Measurements from ENCODE around the gene ATG9B. TPM values are rescaled to one million over a fixed set of nuclear protein-coding genes. Genes with fewer than 3 reads are reported as not detected.

Gene ATG9B
- total and polyA plus RNA-seq, 2 experiments from 2014 or later, result 0.80 to 2.4 TPM

DNA sequence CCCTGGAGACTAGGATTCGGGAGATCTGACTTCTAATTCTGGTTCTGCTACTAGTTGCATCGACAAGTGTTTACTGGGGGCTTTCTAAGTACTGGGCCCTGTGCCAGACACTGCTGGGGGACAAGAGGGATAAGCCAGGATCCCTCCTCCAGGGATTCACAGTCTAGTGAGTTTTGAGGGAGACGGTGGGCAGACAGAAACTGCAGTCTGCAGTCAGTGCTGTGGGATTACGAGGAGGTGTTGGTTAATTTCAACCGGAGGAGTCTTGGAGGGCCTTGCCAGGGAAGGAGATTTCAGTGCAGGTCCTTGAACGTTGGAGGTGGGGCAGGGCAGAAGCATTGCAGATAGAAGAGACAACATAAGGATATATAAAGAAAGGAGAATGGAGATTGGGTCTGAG is 42.6 kb downstream of the ATG9B start:
- Histone ChIP-seq H3K79me2 (no peaks in the 10 kb centered on the region), H3K4me1 (ENCODE audit: insufficient read depth) (peaks cover 24% of the 10 kb centered on the region), H3K4me3 (no peak overlapping the region), H3K27ac (no peak overlapping the region), H2AFZ (no peak overlapping the region), H3K27me3 (peaks cover 31% of the 10 kb centered on the region), H3K9me3 (ENCODE audit: low read depth) (no peaks in the 10 kb centered on the region), H3K9me2 (replicated peaks; ENCODE audit: insufficient read depth) (no peaks in the 10 kb centered on the region), H3K4me2 (no peak overlapping the region), H3K36me3 (replicated peaks; ENCODE audit: insufficient read depth, low read depth) (no peaks in the 10 kb centered on the region), H4K20me1 (ENCODE audit: insufficient read depth, poor library complexity, severe bottlenecking) (no peaks in the 10 kb centered on the region)
- no peak for DNase-seq (ENCODE audit: low spot score)
- 72% methylated on average over 6 of the region's 6 CpGs for WGBS (ENCODE audit: low lambda C conversion rate, missing lambda C conversion rate)
- TF ChIP-seq EZH2 (IDR thresholded peaks at IDR 0.05; ENCODE audit: borderline replicate concordance) (no peak), EZH2phosphoT487 (IDR thresholded peaks at IDR 0.05; ENCODE audit: low read depth, severe bottlenecking, unreplicated experiment) (no peak)
- TF ChIP-seq, protein P1, sequence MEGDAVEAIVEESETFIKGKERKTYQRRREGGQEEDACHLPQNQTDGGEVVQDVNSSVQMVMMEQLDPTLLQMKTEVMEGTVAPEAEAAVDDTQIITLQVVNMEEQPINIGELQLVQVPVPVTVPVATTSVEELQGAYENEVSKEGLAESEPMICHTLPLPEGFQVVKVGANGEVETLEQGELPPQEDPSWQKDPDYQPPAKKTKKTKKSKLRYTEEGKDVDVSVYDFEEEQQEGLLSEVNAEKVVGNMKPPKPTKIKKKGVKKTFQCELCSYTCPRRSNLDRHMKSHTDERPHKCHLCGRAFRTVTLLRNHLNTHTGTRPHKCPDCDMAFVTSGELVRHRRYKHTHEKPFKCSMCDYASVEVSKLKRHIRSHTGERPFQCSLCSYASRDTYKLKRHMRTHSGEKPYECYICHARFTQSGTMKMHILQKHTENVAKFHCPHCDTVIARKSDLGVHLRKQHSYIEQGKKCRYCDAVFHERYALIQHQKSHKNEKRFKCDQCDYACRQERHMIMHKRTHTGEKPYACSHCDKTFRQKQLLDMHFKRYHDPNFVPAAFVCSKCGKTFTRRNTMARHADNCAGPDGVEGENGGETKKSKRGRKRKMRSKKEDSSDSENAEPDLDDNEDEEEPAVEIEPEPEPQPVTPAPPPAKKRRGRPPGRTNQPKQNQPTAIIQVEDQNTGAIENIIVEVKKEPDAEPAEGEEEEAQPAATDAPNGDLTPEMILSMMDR (IDR thresholded peaks at IDR 0.05; ENCODE audit: poor library complexity), result no peak

DNA sequence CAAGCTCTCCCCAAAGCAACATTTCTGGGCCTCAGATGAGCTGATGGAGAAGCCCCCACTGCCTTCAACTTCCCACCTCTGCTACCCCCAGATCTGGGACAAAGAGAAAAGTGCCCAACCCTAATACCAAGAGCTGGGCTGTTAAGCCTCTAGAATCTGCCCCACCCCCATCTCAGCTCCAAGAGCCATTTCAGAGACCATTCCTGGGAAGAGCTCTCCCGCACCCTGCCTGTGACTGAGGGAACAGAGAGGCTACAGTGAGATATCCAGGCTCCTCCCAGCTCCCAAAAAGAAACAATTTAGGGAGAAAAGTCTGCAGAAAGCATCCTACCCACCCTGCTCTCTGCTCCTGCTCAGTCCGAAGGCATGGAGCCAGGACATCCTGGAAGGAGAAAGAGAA is 43.6 kb downstream of the ATG9B start:
- no peaks in the 10 kb centered on the region for H3K36me3 ChIP-seq (replicated peaks; ENCODE audit: insufficient read depth, low read depth)
- H3K4me3 ChIP-seq, result no peak overlapping the region
- TF ChIP-seq EZH2phosphoT487 (IDR thresholded peaks at IDR 0.05; ENCODE audit: low read depth, severe bottlenecking, unreplicated experiment) (no peak), EZH2 (IDR thresholded peaks at IDR 0.05; ENCODE audit: borderline replicate concordance) (no peak)
- TF ChIP-seq, protein P1 (IDR thresholded peaks at IDR 0.05; ENCODE audit: poor library complexity), result no peak
- H3K4me2 ChIP-seq, result no peak overlapping the region
- H3K27ac ChIP-seq, result no peak overlapping the region
- no peak for DNase-seq (ENCODE audit: low spot score)
- peaks cover 31% of the 10 kb centered on the region for H3K27me3 ChIP-seq
- H3K9me3 ChIP-seq (ENCODE audit: low read depth), result no peaks in the 10 kb centered on the region
- H4K20me1 ChIP-seq (ENCODE audit: insufficient read depth, poor library complexity, severe bottlenecking), result no peaks in the 10 kb centered on the region
- H3K79me2 ChIP-seq, result no peaks in the 10 kb centered on the region
- H3K4me1 ChIP-seq (ENCODE audit: insufficient read depth), result peaks cover 30% of the 10 kb centered on the region
- no peaks in the 10 kb centered on the region for H3K9me2 ChIP-seq (replicated peaks; ENCODE audit: insufficient read depth)
- no peak overlapping the region for H2AFZ ChIP-seq
- 38% methylated on average over 2 of the region's 2 CpGs for WGBS (ENCODE audit: low lambda C conversion rate, missing lambda C conversion rate)

DNA sequence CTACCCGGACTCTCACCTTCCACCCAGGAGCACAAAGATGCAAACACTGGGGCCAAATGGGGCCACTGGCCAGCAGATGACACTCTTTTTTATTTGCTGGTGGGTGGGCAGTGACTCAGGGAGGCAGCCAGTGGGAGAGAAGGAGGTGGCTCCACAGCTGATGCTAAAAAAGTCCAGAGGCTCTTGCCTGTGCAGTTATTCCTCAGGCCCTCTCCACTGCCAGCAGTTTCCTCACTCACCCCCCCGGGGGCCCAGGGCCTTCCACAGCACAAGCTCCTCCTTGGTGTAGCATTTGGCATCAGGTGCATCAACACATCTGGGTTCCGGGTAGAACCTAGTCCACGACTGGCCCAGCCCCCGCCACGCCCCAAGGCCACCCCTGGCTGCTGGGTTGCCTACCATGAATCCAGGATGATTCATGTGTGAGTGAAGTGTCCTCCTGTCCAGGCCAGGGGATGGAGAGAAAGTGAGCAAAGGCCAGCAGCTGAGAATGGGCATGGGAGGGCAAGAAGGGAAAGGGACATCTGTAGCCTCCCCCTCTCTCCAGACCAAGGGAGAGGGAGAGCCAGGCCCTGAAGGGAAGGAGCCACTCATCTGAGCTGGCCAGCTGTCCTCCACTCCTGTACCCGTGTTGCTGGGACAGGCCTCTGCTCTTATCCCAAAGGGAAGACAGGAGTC is 44.4 kb downstream of the ATG9B start:
- Histone ChIP-seq H4K20me1 (ENCODE audit: insufficient read depth, poor library complexity, severe bottlenecking) (no peaks in the 10 kb centered on the region), H3K79me2 (no peaks in the 10 kb centered on the region), H3K36me3 (replicated peaks; ENCODE audit: insufficient read depth, low read depth) (no peaks in the 10 kb centered on the region), H3K4me3 (no peak overlapping the region), H3K27ac (no peak overlapping the region), H3K4me1 (ENCODE audit: insufficient read depth) (peaks cover 37% of the 10 kb centered on the region), H3K4me2 (peak overlapping the region; percentile 98), H2AFZ (no peak overlapping the region), H3K9me3 (ENCODE audit: low read depth) (no peaks in the 10 kb centered on the region), H3K27me3 (peaks cover 31% of the 10 kb centered on the region), H3K9me2 (replicated peaks; ENCODE audit: insufficient read depth) (no peaks in the 10 kb centered on the region)
- TF ChIP-seq EZH2phosphoT487 (IDR thresholded peaks at IDR 0.05; ENCODE audit: low read depth, severe bottlenecking, unreplicated experiment), result no peak
- TF ChIP-seq EZH2 (IDR thresholded peaks at IDR 0.05; ENCODE audit: borderline replicate concordance), result no peak
- TF ChIP-seq, protein P1 (IDR thresholded peaks at IDR 0.05; ENCODE audit: poor library complexity), result no peak
- no peak for DNase-seq (ENCODE audit: low spot score)
- 51% methylated on average over 6 of the region's 7 CpGs for WGBS (ENCODE audit: low lambda C conversion rate, missing lambda C conversion rate)
